WTC11 (cell line): ENCODE results near the gene HOXB8. TPM values are rescaled to one million over a fixed set of nuclear protein-coding genes. Genes with fewer than 3 reads are reported as not detected.

Experiments
- ATAC-seq: fragments of 200-7000 bp; cut with Tn5 transposase; 2 replicates; pipeline ENCODE4 v1.10.0; 2021; ENCODE audit warnings: mild to moderate bottlenecking, moderate library complexity
- CTCF ChIA-PET: fragments of 300-600 bp; sonication (Branson Sonifier 250); formaldehyde crosslinking; loops from one replicate; lab custom pipeline; 2021; ENCODE audit warnings: antibody characterized with exemption; lab: Charles Lee
- POLR2A ChIA-PET: fragments of 350-600 bp; sonication (Branson Sonifier 250); formaldehyde crosslinking; loops from one replicate; lab custom pipeline; 2021; ENCODE audit warnings: antibody characterized with exemption; lab: Charles Lee
- DNase-seq: peaks from one replicate; pipeline ENCODE4 v3.0.0; 2021; ENCODE audit warnings: low spot score
- H3K27ac Mint-ChIP-seq: 2 replicates; pipeline ENCODE4 v1.8.0; 2021; ENCODE audit warnings: mixed read lengths
- H3K27me3 Mint-ChIP-seq: 2 replicates; pipeline ENCODE4 v1.8.0; 2021; ENCODE audit warnings: low read depth, mild to moderate bottlenecking, moderate library complexity, mixed read lengths
- H3K36me3 Mint-ChIP-seq: 2 replicates; pipeline ENCODE4 v1.8.0; 2021; ENCODE audit warnings: mixed read lengths
- H3K4me1 Mint-ChIP-seq: 2 replicates; pipeline ENCODE4 v1.8.0; 2022; ENCODE audit warnings: mixed read lengths
- H3K4me3 Mint-ChIP-seq: 2 replicates; pipeline ENCODE4 v1.8.0; 2021; ENCODE audit warnings: mild to moderate bottlenecking, moderate library complexity, mixed read lengths
- H3K9me3 Mint-ChIP-seq: 2 replicates; pipeline ENCODE4 v1.8.0; 2021; ENCODE audit warnings: mixed read lengths
- AFF4 ChIP-seq: sonication (generic); formaldehyde crosslinking; IDR thresholded peaks from 2 replicates; pipeline ENCODE4 v1.8.1; 2023; ENCODE audit warnings: mild to moderate bottlenecking, missing genetic modification reagents, borderline replicate concordance
- CBFB ChIP-seq: sonication (generic); formaldehyde crosslinking; IDR thresholded peaks from 2 replicates; pipeline ENCODE4 v1.8.1; 2022; ENCODE audit warnings: mild to moderate bottlenecking, low read depth, missing genetic modification reagents
- CREM ChIP-seq: sonication (generic); formaldehyde crosslinking; IDR thresholded peaks from 2 replicates; pipeline ENCODE4 v1.8.1; 2022; ENCODE audit warnings: mild to moderate bottlenecking, missing genetic modification reagents, moderate library complexity
- GABPB1 ChIP-seq: sonication (generic); formaldehyde crosslinking; IDR thresholded peaks from 2 replicates; pipeline ENCODE4 v1.8.1; 2023; ENCODE audit warnings: mild to moderate bottlenecking, missing genetic modification reagents
- NFE2L1 ChIP-seq: sonication (generic); formaldehyde crosslinking; IDR thresholded peaks from 2 replicates; pipeline ENCODE4 v1.8.1; 2023; ENCODE audit warnings: missing genetic modification reagents
- NR2C2 ChIP-seq: sonication (generic); formaldehyde crosslinking; IDR thresholded peaks from 2 replicates; pipeline ENCODE4 v1.8.0; 2022; ENCODE audit warnings: mild to moderate bottlenecking, missing genetic modification reagents
- PRDM15 ChIP-seq: sonication (generic); formaldehyde crosslinking; IDR thresholded peaks from 2 replicates; pipeline ENCODE4 v1.8.0; 2022; ENCODE audit warnings: missing genetic modification reagents
- TEAD1 ChIP-seq: sonication (generic); formaldehyde crosslinking; IDR thresholded peaks from 2 replicates; pipeline ENCODE4 v1.8.0; 2022; ENCODE audit warnings: mild to moderate bottlenecking, missing genetic modification reagents
- total RNA-seq: library from RNA; stranded (reverse); gene quantifications from 3 replicates; pipeline ENCODE4 v1.2.3, GENCODE V29; 2021
- TF ChIP-seq, protein P1 (sequence below): fragments of 250-450 bp; sonication (Bioruptor Pico); IDR thresholded peaks from 2 replicates; pipeline ENCODE4 v2.1.2; 2022; ENCODE audit warnings: mild to moderate bottlenecking, moderate library complexity
- TF ChIP-seq, protein P2 (sequence below): sonication (generic); formaldehyde crosslinking; IDR thresholded peaks from 2 replicates; pipeline ENCODE4 v1.8.1; 2022; ENCODE audit warnings: low read depth, mild to moderate bottlenecking, moderate library complexity, missing genetic modification reagents, borderline replicate concordance
- TF ChIP-seq, protein P3 (sequence below): fragments of 250-450 bp; sonication (Bioruptor Pico); IDR thresholded peaks from 2 replicates; pipeline ENCODE4 v1.9.0; 2021; ENCODE audit warnings: moderate library complexity, mild to moderate bottlenecking, inconsistent platforms, borderline replicate concordance
- TF ChIP-seq, protein P4 (sequence below): fragments of 200-600 bp; IDR thresholded peaks from 2 replicates; pipeline ENCODE4 v1.8.0; 2022; ENCODE audit warnings: antibody characterized with exemption

HOXB8 gene
- total RNA-seq, 1 experiment from 2014 or later = not detected

DNA sequence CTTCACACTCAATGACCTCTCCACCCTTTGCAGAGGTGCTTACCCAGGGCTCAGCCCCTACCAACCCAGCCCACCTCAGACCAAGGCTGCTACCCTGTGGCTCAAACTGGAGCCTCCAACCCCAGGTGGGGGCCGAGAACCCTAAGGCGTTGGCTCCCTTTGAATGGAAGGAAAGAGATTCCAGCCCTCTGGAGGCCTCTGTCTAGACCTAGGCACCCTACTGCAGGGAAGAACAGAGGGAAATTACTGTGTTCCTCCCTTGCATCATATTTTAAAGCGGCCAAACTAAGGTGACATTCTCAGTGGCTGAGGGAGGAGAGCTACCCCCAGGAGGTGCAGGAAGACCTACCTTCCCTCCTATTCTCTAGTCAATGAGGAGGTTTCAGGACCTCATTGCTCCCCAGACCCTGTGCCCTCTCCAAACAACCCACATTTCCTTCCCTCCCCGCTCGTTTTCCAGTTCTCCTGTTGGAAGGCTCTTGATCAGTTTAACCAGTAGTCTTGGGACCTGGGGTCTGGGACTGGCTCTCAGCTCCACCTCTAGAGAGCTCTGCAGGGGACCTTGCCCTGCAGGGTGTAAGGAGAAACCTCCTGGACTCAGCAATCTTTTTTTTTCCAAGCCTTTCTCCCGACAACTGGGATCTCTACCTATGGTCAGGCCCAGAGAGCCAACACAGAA lies 5.5 kb upstream of the HOXB8 start (continued):
- TF ChIP-seq, protein P1, sequence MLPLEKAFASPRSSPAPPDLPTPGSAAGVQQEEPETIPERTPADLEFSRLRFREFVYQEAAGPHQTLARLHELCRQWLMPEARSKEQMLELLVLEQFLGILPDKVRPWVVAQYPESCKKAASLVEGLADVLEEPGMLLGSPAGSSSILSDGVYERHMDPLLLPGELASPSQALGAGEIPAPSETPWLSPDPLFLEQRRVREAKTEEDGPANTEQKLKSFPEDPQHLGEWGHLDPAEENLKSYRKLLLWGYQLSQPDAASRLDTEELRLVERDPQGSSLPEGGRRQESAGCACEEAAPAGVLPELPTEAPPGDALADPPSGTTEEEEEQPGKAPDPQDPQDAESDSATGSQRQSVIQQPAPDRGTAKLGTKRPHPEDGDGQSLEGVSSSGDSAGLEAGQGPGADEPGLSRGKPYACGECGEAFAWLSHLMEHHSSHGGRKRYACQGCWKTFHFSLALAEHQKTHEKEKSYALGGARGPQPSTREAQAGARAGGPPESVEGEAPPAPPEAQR (CRISPR knock-in tag) = no peak
- TF ChIP-seq TEAD1 = no peak
- no peak for TF ChIP-seq AFF4 (CRISPR knock-in tag)
- TF ChIP-seq, protein P2, sequence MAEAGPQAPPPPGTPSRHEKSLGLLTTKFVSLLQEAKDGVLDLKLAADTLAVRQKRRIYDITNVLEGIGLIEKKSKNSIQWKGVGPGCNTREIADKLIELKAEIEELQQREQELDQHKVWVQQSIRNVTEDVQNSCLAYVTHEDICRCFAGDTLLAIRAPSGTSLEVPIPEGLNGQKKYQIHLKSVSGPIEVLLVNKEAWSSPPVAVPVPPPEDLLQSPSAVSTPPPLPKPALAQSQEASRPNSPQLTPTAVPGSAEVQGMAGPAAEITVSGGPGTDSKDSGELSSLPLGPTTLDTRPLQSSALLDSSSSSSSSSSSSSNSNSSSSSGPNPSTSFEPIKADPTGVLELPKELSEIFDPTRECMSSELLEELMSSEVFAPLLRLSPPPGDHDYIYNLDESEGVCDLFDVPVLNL = no peak
- no peak for TF ChIP-seq NFE2L1
- TF ChIP-seq, protein P3, sequence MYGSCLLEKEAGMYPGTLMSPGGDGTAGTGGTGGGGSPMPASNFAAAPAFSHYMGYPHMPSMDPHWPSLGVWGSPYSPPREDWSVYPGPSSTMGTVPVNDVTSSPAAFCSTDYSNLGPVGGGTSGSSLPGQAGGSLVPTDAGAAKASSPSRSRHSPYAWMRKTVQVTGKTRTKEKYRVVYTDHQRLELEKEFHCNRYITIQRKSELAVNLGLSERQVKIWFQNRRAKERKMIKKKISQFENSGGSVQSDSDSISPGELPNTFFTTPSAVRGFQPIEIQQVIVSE (CRISPR knock-in tag) = no peak

- peaks cover 100% of the 10 kb centered on the region; the same call in 1 of the 2 replicates for H3K27me3 Mint-ChIP-seq
- peak overlapping the region; percentile 25 for H3K4me3 Mint-ChIP-seq
- ChIA-PET POLR2A (interaction anchor here (0.6 kb wide), 1 partner anchor 55 kb away, joined by 4 read pairs; no protein-coding TSS in a partner anchor), CTCF (interaction anchor here (0.5 to 4.1 kb wide), 4 partner anchors 17 to 132 kb away, joined by 3 to 27 read pairs (median 6); partner anchors contain the start of gene HOXB5)
- ATAC-seq = peak; percentile 9
- DNase-seq = no peak
- no peaks in the 10 kb centered on the region for H3K9me3 Mint-ChIP-seq
- H3K4me1 Mint-ChIP-seq = peaks cover 18% of the 10 kb centered on the region
- no peaks in the 10 kb centered on the region for H3K36me3 Mint-ChIP-seq
- TF ChIP-seq NR2C2 (no peak), CBFB (CRISPR knock-in tag) (no peak), CREM (CRISPR knock-in tag) (no peak)
- TF ChIP-seq, protein P2 = no peak
- H3K27ac Mint-ChIP-seq = no peak overlapping the region
Observed at GRCh38 chr17:48619826-48620449, 4.8 kb upstream of the HOXB8 start.

- 0 out of 2 replicates have a peak, but pooled peaks have one; percentile 20 for TF ChIP-seq GABPB1 (CRISPR knock-in tag)
- TF ChIP-seq, protein P4, sequence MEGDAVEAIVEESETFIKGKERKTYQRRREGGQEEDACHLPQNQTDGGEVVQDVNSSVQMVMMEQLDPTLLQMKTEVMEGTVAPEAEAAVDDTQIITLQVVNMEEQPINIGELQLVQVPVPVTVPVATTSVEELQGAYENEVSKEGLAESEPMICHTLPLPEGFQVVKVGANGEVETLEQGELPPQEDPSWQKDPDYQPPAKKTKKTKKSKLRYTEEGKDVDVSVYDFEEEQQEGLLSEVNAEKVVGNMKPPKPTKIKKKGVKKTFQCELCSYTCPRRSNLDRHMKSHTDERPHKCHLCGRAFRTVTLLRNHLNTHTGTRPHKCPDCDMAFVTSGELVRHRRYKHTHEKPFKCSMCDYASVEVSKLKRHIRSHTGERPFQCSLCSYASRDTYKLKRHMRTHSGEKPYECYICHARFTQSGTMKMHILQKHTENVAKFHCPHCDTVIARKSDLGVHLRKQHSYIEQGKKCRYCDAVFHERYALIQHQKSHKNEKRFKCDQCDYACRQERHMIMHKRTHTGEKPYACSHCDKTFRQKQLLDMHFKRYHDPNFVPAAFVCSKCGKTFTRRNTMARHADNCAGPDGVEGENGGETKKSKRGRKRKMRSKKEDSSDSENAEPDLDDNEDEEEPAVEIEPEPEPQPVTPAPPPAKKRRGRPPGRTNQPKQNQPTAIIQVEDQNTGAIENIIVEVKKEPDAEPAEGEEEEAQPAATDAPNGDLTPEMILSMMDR = peak; percentile 92
- no peak for TF ChIP-seq PRDM15
- ChIA-PET POLR2A (interaction anchor here (0.6 kb wide), 1 partner anchor 72 kb away, joined by 3 read pairs; no protein-coding TSS in a partner anchor), CTCF (interaction anchor here (0.7 to 2.8 kb wide), 19 partner anchors 12 to 592 kb away, joined by 3 to 13 read pairs (median 5); partner anchors contain the start of genes HOXB5 and PRAC2)
- peaks cover 25% of the 10 kb centered on the region for H3K4me1 Mint-ChIP-seq
- no peaks in the 10 kb centered on the region for H3K36me3 Mint-ChIP-seq
- no peaks in the 10 kb centered on the region for H3K9me3 Mint-ChIP-seq
- 0 out of 2 replicates have a peak overlapping the region, but pooled peaks have one; percentile 25 for H3K4me3 Mint-ChIP-seq
- H3K27me3 Mint-ChIP-seq = peaks cover 100% of the 10 kb centered on the region; the same call in 1 of the 2 replicates
- ATAC-seq (peak; percentile 29), DNase-seq (peak; percentile 92)
- no peak overlapping the region for H3K27ac Mint-ChIP-seq
Observed at GRCh38 chr17:48618256-48618896, 3.3 kb upstream of the HOXB8 start.
